Fibroblast of mammary gland (primary cell): Measurements from ENCODE around the gene KHK.
A peak's percentile ranks its signal among the peaks of the same experiment; 100 is the strongest.

ENCODE experiments used
- DNase-seq: peaks from one replicate; pipeline ENCODE4 v3.0.0-alpha.2; 2010; ENCODE audit warnings: low read depth
- H3K4me3 ChIP-seq: 2 replicates; pipeline ENCODE4 v1.5.1; 2011; ENCODE audit warnings: low read depth, mild to moderate bottlenecking, low read length, moderate library complexity; ENCODE audit not compliant: control insufficient read depth
- CTCF ChIP-seq: conservative IDR thresholded peaks from 2 replicates; pipeline ENCODE4 v1.5.1; 2011; ENCODE audit warnings: low read depth, low read length, inconsistent platforms; ENCODE audit not compliant: control insufficient read depth, insufficient read depth

KHK gene

GRCh38 chr2:27076323-27076722 is 10.2 kb upstream of the KHK start:
- no peak for DNase-seq
- TF ChIP-seq CTCF = no peak
- no peak overlapping the region for H3K4me3 ChIP-seq

GRCh38 chr2:27077231-27077630 is 9.3 kb upstream of the KHK start:
- no peak for TF ChIP-seq CTCF
- DNase-seq = no peak

DNA sequence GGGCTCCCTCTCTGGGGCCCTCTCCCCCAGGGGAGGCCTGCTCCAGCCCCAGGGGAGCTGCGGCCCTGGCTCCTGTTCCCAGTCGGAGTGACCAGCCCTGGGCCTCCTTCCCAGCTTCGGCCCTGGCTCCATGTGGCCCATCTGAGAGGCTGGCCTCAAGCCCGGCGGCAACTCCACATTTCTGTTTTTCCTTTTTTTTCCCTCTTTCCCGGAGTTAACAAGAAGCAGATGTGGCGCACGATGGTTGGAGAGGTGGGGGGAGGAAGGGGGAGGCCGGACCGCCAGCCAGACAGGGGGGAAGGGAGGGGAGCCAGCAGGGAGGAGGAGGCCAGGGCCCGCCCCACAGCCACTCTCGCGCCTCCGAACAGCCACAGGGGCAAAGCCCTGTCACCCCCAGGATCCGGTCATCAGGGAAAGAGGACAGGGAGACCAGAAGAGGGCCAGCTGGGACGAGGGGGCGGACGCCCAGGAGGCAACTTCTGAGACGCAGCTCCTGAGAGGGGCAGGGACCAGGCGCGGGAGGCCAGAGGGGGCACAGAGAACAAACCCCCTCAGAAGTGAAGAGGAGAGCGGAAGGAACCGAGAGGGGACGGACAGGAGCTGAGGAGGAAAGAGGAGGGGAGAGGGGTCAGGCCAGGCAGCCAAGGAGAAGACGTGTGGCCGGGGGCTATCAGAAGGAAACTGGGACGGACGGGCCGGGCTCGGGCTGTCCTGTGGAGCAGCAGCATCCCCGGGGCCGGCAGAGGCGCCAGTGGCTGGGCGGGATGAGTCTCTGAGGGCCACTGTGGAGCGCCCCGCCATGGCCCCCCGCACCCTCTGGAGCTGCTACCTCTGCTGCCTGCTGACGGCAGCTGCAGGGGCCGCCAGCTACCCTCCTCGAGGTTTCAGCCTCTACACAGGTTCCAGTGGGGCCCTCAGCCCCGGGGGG is 8.0 kb upstream of the KHK start, which contains the start of gene EMILIN1:
Gene EMILIN1 (plus strand): TSS at position 349 of the 928 bp plus-strand sequence. CDS start 451 bp downstream, at position 800.
- no peak for TF ChIP-seq CTCF

More at GRCh38 chr2:27077231-27077630, 9.3 kb upstream of the KHK start:
- no peak overlapping the region for H3K4me3 ChIP-seq

GRCh38 chr2:27079233-27080139 is 7.1 kb upstream of the KHK start:
- no peak for TF ChIP-seq CTCF
- H3K4me3 ChIP-seq = peak overlapping the region; percentile 85
- DNase-seq = peak; percentile 51

More for the DNA sequence above, 8.0 kb upstream of the KHK start, which contains the start of gene EMILIN1:
- DNase-seq = peak; percentile 96
- H3K4me3 ChIP-seq = peak within 1 kb of the TSS; percentile 85

DNA sequence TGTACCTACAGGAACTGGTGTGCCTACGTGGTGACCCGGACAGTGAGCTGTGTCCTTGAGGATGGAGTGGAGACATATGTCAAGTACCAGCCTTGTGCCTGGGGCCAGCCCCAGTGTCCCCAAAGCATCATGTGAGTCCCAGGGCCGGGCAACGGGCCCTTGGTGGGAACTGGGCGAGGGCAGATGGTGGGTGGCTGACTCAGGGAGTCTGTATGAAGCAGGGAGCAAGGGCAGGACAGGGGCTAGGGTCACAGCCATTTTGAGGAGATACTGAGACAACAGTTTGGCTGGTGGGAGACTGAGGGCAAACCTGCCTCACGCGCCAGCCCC is 6.5 kb upstream of the KHK start:
- no peak for TF ChIP-seq CTCF
- no peak for DNase-seq
- peak overlapping the region; percentile 85 for H3K4me3 ChIP-seq

- no peak for DNase-seq
- no peak for TF ChIP-seq CTCF
- peak overlapping the region; percentile 85 for H3K4me3 ChIP-seq
These were observed 6.0 kb upstream of the KHK start for GRCh38 chr2:27080603-27080936.
